HEK293 (cell line): Measurements from ENCODE around the gene LRRC8E.

Source experiments
- CTCF ChIA-PET: fragments of 350-600 bp; formaldehyde crosslinking; extraction: SDS; loops from one replicate; lab custom pipeline; 2021; ENCODE audit warnings: antibody characterized with exemption; lab: Yijun Ruan, JAX
- POLR2A ChIA-PET: fragments of 300-600 bp; formaldehyde crosslinking; extraction: SDS; loops from one replicate; lab custom pipeline; 2020; ENCODE audit warnings: antibody characterized with exemption, inconsistent platforms; lab: Yijun Ruan, JAX
- H3K27ac ChIP-seq: fragments of 200-500 bp; sonication (Bioruptor generic); 2 replicates; pipeline ENCODE4 v1.5.1; 2014; ENCODE audit warnings: low read depth, low read length, control low read depth, inconsistent platforms; ENCODE audit errors: extremely low read depth
- H3K36me3 ChIP-seq, 2 experiments: fragments of 200-500 bp in 1 of 2; sonication (Bioruptor generic) in 1 of 2; 1 replicate in 1 of 2; 2 replicates in 1 of 2; pipeline ENCODE4 v1.5.1; 2014 to 2017; ENCODE audit warnings: inconsistent platforms in 2 of 2, low read length in 2 of 2; ENCODE audit not compliant: control insufficient read depth in 2 of 2, insufficient read depth in 1 of 2
- H3K4me1 ChIP-seq: fragments of 200-500 bp; sonication (Bioruptor generic); 2 replicates; pipeline ENCODE4 v1.5.1; 2014; ENCODE audit warnings: mild to moderate bottlenecking, low read length, inconsistent platforms; ENCODE audit not compliant: control insufficient read depth, insufficient read depth
- H3K4me3 ChIP-seq: 2 replicates; pipeline ENCODE4 v1.5.1; 2011; ENCODE audit warnings: low read depth, mild to moderate bottlenecking, control low read depth, low read length, moderate library complexity
- H3K9me3 ChIP-seq: fragments of 200-500 bp; sonication (Bioruptor generic); 2 replicates; pipeline ENCODE4 v1.5.1; 2014; ENCODE audit warnings: low read depth, low read length, inconsistent platforms; ENCODE audit not compliant: control insufficient read depth, insufficient read depth
- EGR2 ChIP-seq: fragments of 450-650 bp; formaldehyde crosslinking; IDR thresholded peaks from 2 replicates; pipeline ENCODE4 v1.5.1; 2016; ENCODE audit warnings: low read depth, missing biosample characterization, missing genetic modification characterization
- GLIS1 ChIP-seq: fragments of 450-650 bp; formaldehyde crosslinking; IDR thresholded peaks from 2 replicates; pipeline ENCODE4 v1.5.1; 2016; ENCODE audit warnings: missing biosample characterization, missing genetic modification characterization
- GLIS2 ChIP-seq: fragments of 450-650 bp; formaldehyde crosslinking; IDR thresholded peaks from 2 replicates; pipeline ENCODE4 v1.5.1; 2016; ENCODE audit warnings: missing biosample characterization, missing genetic modification characterization
- HOXD13 ChIP-seq: sonication (generic); formaldehyde crosslinking; IDR thresholded peaks from 2 replicates; pipeline ENCODE4 v1.8.0; 2022; ENCODE audit warnings: missing genetic modification reagents, borderline replicate concordance
- KLF8 ChIP-seq: fragments of 450-650 bp; formaldehyde crosslinking; IDR thresholded peaks from 2 replicates; pipeline ENCODE4 v1.5.1; 2016; ENCODE audit warnings: missing biosample characterization, missing genetic modification characterization
- MEIS1 ChIP-seq: sonication (generic); formaldehyde crosslinking; IDR thresholded peaks from 2 replicates; pipeline ENCODE4 v1.8.1; 2022; ENCODE audit warnings: missing genetic modification reagents, mild to moderate bottlenecking, borderline replicate concordance
- MYNN ChIP-seq: fragments of 450-650 bp; formaldehyde crosslinking; IDR thresholded peaks from 2 replicates; pipeline ENCODE4 v1.5.1; 2016; ENCODE audit warnings: missing biosample characterization, missing genetic modification characterization, borderline replicate concordance
- SCRT2 ChIP-seq: fragments of 450-650 bp; formaldehyde crosslinking; IDR thresholded peaks from 2 replicates; pipeline ENCODE4 v1.5.1; 2016; ENCODE audit warnings: missing biosample characterization, missing genetic modification characterization
- ZBTB20 ChIP-seq: fragments of 450-650 bp; formaldehyde crosslinking; IDR thresholded peaks from 2 replicates; pipeline ENCODE4 v1.5.1; 2016; ENCODE audit warnings: missing biosample characterization, missing genetic modification characterization
- ZBTB8A ChIP-seq: fragments of 450-650 bp; formaldehyde crosslinking; IDR thresholded peaks from 2 replicates; pipeline ENCODE4 v1.5.1; 2016; ENCODE audit warnings: missing biosample characterization, missing genetic modification characterization
- ZFHX2 ChIP-seq: fragments of 450-650 bp; formaldehyde crosslinking; conservative IDR thresholded peaks from 2 replicates; pipeline ENCODE4 v1.5.1; 2016; ENCODE audit warnings: missing biosample characterization, missing genetic modification characterization
- ZFP3 ChIP-seq: fragments of 450-650 bp; formaldehyde crosslinking; IDR thresholded peaks from 2 replicates; pipeline ENCODE4 v1.5.1; 2016; ENCODE audit warnings: low read depth, missing biosample characterization, missing genetic modification characterization
- ZNF302 ChIP-seq: fragments of 450-650 bp; formaldehyde crosslinking; IDR thresholded peaks from 2 replicates; pipeline ENCODE4 v1.5.1; 2016; ENCODE audit warnings: missing biosample characterization, missing genetic modification characterization, low read depth
- ZNF394 ChIP-seq: fragments of 450-650 bp; formaldehyde crosslinking; IDR thresholded peaks from 2 replicates; pipeline ENCODE4 v1.5.1; 2016; ENCODE audit warnings: missing biosample characterization, missing genetic modification characterization, mild to moderate bottlenecking, moderate library complexity, borderline replicate concordance
- ZNF416 ChIP-seq: fragments of 450-650 bp; formaldehyde crosslinking; IDR thresholded peaks from 2 replicates; pipeline ENCODE4 v1.5.1; 2016; ENCODE audit warnings: missing biosample characterization, missing genetic modification characterization
- ZNF501 ChIP-seq: fragments of 450-650 bp; formaldehyde crosslinking; IDR thresholded peaks from 2 replicates; pipeline ENCODE4 v1.5.1; 2016; ENCODE audit warnings: missing biosample characterization, missing genetic modification characterization
- ZNF555 ChIP-seq: fragments of 450-650 bp; formaldehyde crosslinking; conservative IDR thresholded peaks from 2 replicates; pipeline ENCODE4 v1.5.1; 2017; ENCODE audit warnings: missing biosample characterization, mild to moderate bottlenecking, missing genetic modification characterization, inconsistent platforms
- ZNF580 ChIP-seq: fragments of 450-650 bp; formaldehyde crosslinking; IDR thresholded peaks from 2 replicates; pipeline ENCODE4 v1.5.1; 2016; ENCODE audit warnings: missing biosample characterization, missing genetic modification characterization
- ZNF585B ChIP-seq: fragments of 450-650 bp; formaldehyde crosslinking; IDR thresholded peaks from 2 replicates; pipeline ENCODE4 v1.5.1; 2016; ENCODE audit warnings: missing biosample characterization, missing genetic modification characterization
- ZNF664 ChIP-seq: fragments of 450-650 bp; formaldehyde crosslinking; IDR thresholded peaks from 2 replicates; pipeline ENCODE4 v1.5.1; 2016; ENCODE audit warnings: missing biosample characterization, missing genetic modification characterization
- ZNF692 ChIP-seq: fragments of 450-650 bp; formaldehyde crosslinking; IDR thresholded peaks from 2 replicates; pipeline ENCODE4 v1.5.1; 2016; ENCODE audit warnings: missing biosample characterization, missing genetic modification characterization
- ZNF777 ChIP-seq: fragments of 450-650 bp; formaldehyde crosslinking; IDR thresholded peaks from 2 replicates; pipeline ENCODE4 v1.5.1; 2017; ENCODE audit warnings: missing biosample characterization, missing genetic modification characterization, borderline replicate concordance
- TF ChIP-seq, protein P1 (sequence below): fragments of 450-650 bp; formaldehyde crosslinking; IDR thresholded peaks from 2 replicates; pipeline ENCODE4 v1.5.0; 2017; ENCODE audit warnings: missing biosample characterization, missing genetic modification characterization, borderline replicate concordance

The LRRC8E gene

GRCh38 chr19:7872306-7873204, 15.8 kb upstream of the LRRC8E start (continued):
- TF ChIP-seq, protein P1, sequence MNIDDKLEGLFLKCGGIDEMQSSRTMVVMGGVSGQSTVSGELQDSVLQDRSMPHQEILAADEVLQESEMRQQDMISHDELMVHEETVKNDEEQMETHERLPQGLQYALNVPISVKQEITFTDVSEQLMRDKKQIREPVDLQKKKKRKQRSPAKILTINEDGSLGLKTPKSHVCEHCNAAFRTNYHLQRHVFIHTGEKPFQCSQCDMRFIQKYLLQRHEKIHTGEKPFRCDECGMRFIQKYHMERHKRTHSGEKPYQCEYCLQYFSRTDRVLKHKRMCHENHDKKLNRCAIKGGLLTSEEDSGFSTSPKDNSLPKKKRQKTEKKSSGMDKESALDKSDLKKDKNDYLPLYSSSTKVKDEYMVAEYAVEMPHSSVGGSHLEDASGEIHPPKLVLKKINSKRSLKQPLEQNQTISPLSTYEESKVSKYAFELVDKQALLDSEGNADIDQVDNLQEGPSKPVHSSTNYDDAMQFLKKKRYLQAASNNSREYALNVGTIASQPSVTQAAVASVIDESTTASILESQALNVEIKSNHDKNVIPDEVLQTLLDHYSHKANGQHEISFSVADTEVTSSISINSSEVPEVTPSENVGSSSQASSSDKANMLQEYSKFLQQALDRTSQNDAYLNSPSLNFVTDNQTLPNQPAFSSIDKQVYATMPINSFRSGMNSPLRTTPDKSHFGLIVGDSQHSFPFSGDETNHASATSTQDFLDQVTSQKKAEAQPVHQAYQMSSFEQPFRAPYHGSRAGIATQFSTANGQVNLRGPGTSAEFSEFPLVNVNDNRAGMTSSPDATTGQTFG = no peak
- TF ChIP-seq ZBTB20 = peak; percentile 10; the same call in 1 of the 2 replicates
- peak; percentile 79 for TF ChIP-seq ZFP3 (tag by site-specific recombination)
- TF ChIP-seq ZBTB8A (tag by site-specific recombination) = peak; percentile 69

DNA sequence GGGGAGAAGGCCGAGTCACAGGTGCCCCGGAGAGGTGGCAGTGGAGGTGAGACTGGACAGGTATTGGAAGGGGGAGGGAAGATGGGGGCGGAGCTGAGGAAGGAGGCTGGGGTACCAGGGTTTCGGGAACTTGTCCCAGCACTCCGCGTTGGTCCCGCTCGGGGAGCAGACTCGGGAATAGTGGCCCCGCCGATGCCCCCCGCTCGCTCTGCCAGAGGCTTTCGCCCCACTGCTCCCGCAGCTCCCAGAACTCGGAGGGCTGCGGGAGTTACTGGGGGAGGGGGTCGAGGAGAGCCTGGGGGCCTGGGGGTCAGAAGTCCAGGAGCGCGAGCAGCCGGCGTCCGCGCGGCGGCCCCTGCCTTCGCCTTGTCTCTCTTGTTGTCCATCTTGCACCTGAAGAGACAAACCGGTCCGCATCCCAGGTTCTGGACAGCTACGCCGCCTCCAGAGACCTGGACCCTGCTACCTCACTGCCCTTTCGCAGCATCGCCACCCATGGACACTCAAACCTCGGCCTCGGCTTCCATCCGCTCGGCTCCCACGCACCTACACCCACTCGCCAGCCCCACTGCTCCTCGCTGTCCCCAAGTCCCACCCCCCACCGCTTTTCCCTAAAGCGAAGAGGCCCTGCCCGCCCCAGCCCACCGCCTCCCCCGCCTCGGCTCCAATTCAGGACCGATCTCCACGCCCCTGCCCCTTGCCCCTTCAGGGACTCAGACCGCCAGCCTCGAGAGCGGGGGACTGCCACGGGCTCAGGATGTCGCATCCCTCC, 14.8 kb upstream of the LRRC8E start:
- peaks cover 6% of the 10 kb centered on the region for H3K4me1 ChIP-seq
- peak overlapping the region; percentile 24; the same call in 1 of the 2 replicates for H3K27ac ChIP-seq
- H3K9me3 ChIP-seq = no peaks in the 10 kb centered on the region
- CTCF ChIA-PET = interaction anchor here (0.6 to 0.7 kb wide), 3 partner anchors 20 to 493 kb away, joined by 5 to 6 read pairs (median 5); partner anchors contain the start of gene MAP2K7
- H3K36me3 ChIP-seq = no peaks in the 10 kb centered on the region
- TF ChIP-seq HOXD13 (no peak), SCRT2 (no peak), MEIS1 (CRISPR knock-in tag) (no peak), ZNF692 (tag by site-specific recombination) (no peak), ZFHX2 (tag by site-specific recombination) (peak; percentile 85), GLIS2 (tag by site-specific recombination) (peak; percentile 11; the same call in 1 of the 2 replicates), ZNF664 (tag by site-specific recombination) (no peak), MYNN (tag by site-specific recombination) (no peak), ZNF555 (tag by site-specific recombination) (no peak), ZNF501 (tag by site-specific recombination) (no peak), ZNF416 (tag by site-specific recombination) (no peak), ZNF585B (tag by site-specific recombination) (no peak), ZNF777 (tag by site-specific recombination) (0 out of 2 replicates have a peak, but pooled peaks have one; percentile 36), ZFP3 (tag by site-specific recombination) (no peak), KLF8 (tag by site-specific recombination) (peak; percentile 21; the same call in 1 of the 2 replicates), GLIS1 (no peak), EGR2 (tag by site-specific recombination) (peak; percentile 80), ZNF302 (tag by site-specific recombination) (no peak), ZNF394 (no peak), ZNF580 (tag by site-specific recombination) (no peak)
- H3K4me3 ChIP-seq = peak overlapping the region; percentile 65
- POLR2A ChIA-PET = interaction anchor here (2.5 kb wide), 1 partner anchor 47 kb away, joined by 14 read pairs; the partner anchor contains the start of gene SNAPC2
